ENCODE data around the gene REM2.

GRCh38 chr14:22835505-22835904 lies 47.5 kb upstream of the REM2 start:
- TF ChIP-seq CTCF (conservative IDR thresholded peaks at IDR 0.05 in 1 of 2, IDR thresholded peaks at IDR 0.05 in 1 of 2; ENCODE audit: low read depth in 1 of 2, low read length in 2 of 2) (no peak), EZH2 (IDR thresholded peaks at IDR 0.05; ENCODE audit: low read length, missing control alignments) (no peak)
